H1 (cell line): Measurements from ENCODE around the gene ERC1. TPM values are rescaled to one million over a fixed set of nuclear protein-coding genes. Genes with fewer than 3 reads are reported as not detected.

Experiments used
- HDAC6 ChIP-seq: IDR thresholded peaks from one replicate; pipeline ENCODE4 v1.7.1; 2012; ENCODE audit warnings: low read depth, mild to moderate bottlenecking, inconsistent platforms, low read length, moderate library complexity
- KDM5A ChIP-seq: fragments of 200-600 bp; IDR thresholded peaks from 2 replicates; pipeline ENCODE4 v1.7.1; 2012; ENCODE audit warnings: mild to moderate bottlenecking, low read length, inconsistent platforms, mixed read lengths
- POLR2AphosphoS5 ChIP-seq: IDR thresholded peaks from 2 replicates; pipeline ENCODE4 v1.6.1; 2011; ENCODE audit warnings: low read depth, low read length
- RAD21 ChIP-seq, 2 experiments: IDR thresholded peaks in 1 of 2; conservative IDR thresholded peaks in 1 of 2; 2 replicates each; pipeline ENCODE4 v1.6.1; 2011; ENCODE audit warnings: low read depth in 2 of 2, low read length in 2 of 2, improper control_type of control experiment in 1 of 2, inconsistent platforms in 1 of 2, mild to moderate bottlenecking in 1 of 2, moderate library complexity in 1 of 2
- RXRA ChIP-seq: IDR thresholded peaks from 2 replicates; pipeline ENCODE4 v1.6.1; 2011; ENCODE audit warnings: low read depth, mild to moderate bottlenecking, low read length, moderate library complexity; ENCODE audit not compliant: insufficient read depth
- SP2 ChIP-seq: IDR thresholded peaks from 2 replicates; pipeline ENCODE4 v1.6.1; 2012; ENCODE audit warnings: mild to moderate bottlenecking, low read length, inconsistent platforms
- polyA plus RNA-seq, 7 experiments: library from polyadenylated mRNA; depleted of rRNA in 3 of 7; stranded (reverse) in 5 of 7; unstranded in 2 of 7; fragments of >200 nt in 5 of 7; fragments of 200-250 nt in 2 of 7; gene quantifications; 1 replicate in 5 of 7; 2 replicates in 1 of 7; 4 replicates in 1 of 7; pipeline versions ENCODE4 v1.2.1 to v1.2.3, GENCODE V29; 2011 to 2013; ENCODE audit warnings: missing spikeins in 2 of 7, mixed read lengths in 2 of 7
- total RNA-seq: library from RNA; stranded (reverse); fragmentation: NEBNext Ultra II Directional; extraction: Animal tissue kit (Norgen Biotek cat#: 25700); gene quantifications from 2 replicates; pipeline ENCODE4 v1.2.1, GENCODE V29; 2021

Gene ERC1
- total and polyA plus RNA-seq, 2 of the 8 experiments (the other 6 are each of a cell fraction or from before 2014, with no cell fraction given): 7.8 to 45.7 TPM

DNA sequence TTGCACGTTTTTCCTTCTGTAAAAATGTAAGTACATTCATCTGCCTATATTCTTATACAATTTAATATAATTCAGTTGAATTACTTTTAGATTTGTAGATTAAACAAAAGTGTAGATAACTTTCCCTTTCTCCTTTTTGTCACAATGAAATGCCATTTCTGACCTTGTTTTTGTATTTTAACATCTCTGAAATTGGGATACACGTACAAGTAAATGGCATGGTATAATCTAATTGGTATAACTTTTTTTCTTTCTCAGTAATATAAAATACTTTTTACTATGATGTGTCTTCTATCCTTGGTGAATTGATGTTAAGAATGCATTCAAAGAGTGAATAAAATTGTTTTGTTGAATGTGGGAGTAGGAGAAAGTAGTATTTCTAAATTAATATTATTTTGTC is 210.0 kb downstream of the ERC1 start (continued):
- TF ChIP-seq RXRA: no peak
- TF ChIP-seq POLR2AphosphoS5: no peak
- no peak for TF ChIP-seq HDAC6
- no peak for TF ChIP-seq RAD21 (IDR thresholded peaks at IDR 0.05 in 1 of 2, conservative IDR thresholded peaks at IDR 0.05 in 1 of 2; ENCODE audit: low read depth in 2 of 2, low read length in 2 of 2)
- TF ChIP-seq SP2: no peak
- TF ChIP-seq KDM5A: no peak
